Liver (tissue), 3 donors: Measurements from ENCODE around the gene SSC4D.
"Not testable (repeated sequence)": the region's sequence is repeated elsewhere in the genome, so short reads cannot be mapped to it uniquely, and the experiment has no call there.

Experiments used
- CTCF ChIP-seq: fragments of 150-350 bp; IDR thresholded peaks from 2 replicates; pipeline ENCODE4 v1.5.1; 2017; ENCODE audit warnings: improper control_type of control experiment, low read depth, low read length; ENCODE audit not compliant: missing input control
- EGR1 ChIP-seq, 2 donors: IDR thresholded peaks; 2 replicates each; pipeline ENCODE4 v1.6.1; 2016 to 2018; ENCODE audit warnings: antibody characterized with exemption in 2 of 2, low read depth in 2 of 2
- GABPA ChIP-seq, 2 donors: IDR thresholded peaks in 1 of 2; conservative IDR thresholded peaks in 1 of 2; 2 replicates each; pipeline ENCODE4 v1.6.1; 2016; ENCODE audit warnings: antibody characterized with exemption in 2 of 2, mild to moderate bottlenecking in 1 of 2, moderate library complexity in 1 of 2
- JUND ChIP-seq, 2 donors: IDR thresholded peaks; 2 replicates each; pipeline ENCODE4 v1.6.1; 2016; ENCODE audit warnings: antibody characterized with exemption in 2 of 2
- RAD21 ChIP-seq, 2 donors: IDR thresholded peaks; 2 replicates each; pipeline ENCODE4 v1.6.1; 2016; ENCODE audit warnings: antibody characterized with exemption in 2 of 2, mild to moderate bottlenecking in 2 of 2
- REST ChIP-seq: IDR thresholded peaks from 2 replicates; pipeline ENCODE4 v1.6.1; 2016; ENCODE audit warnings: antibody characterized with exemption, mild to moderate bottlenecking
- SP1 ChIP-seq: IDR thresholded peaks from 2 replicates; pipeline ENCODE4 v1.6.1; 2018; ENCODE audit warnings: antibody characterized with exemption, mild to moderate bottlenecking
- TAF1 ChIP-seq: conservative IDR thresholded peaks from 2 replicates; pipeline ENCODE4 v1.6.1; 2016; ENCODE audit warnings: antibody characterized with exemption, mild to moderate bottlenecking
- YY1 ChIP-seq: IDR thresholded peaks from 2 replicates; pipeline ENCODE4 v1.6.1; 2016; ENCODE audit warnings: antibody characterized with exemption, mild to moderate bottlenecking
- TF ChIP-seq, protein P1 (sequence below): IDR thresholded peaks from 2 replicates; pipeline ENCODE4 v1.6.1; 2016; ENCODE audit warnings: antibody characterized with exemption
- donor health status: healthy.
- donor health status: healthy.

DNA sequence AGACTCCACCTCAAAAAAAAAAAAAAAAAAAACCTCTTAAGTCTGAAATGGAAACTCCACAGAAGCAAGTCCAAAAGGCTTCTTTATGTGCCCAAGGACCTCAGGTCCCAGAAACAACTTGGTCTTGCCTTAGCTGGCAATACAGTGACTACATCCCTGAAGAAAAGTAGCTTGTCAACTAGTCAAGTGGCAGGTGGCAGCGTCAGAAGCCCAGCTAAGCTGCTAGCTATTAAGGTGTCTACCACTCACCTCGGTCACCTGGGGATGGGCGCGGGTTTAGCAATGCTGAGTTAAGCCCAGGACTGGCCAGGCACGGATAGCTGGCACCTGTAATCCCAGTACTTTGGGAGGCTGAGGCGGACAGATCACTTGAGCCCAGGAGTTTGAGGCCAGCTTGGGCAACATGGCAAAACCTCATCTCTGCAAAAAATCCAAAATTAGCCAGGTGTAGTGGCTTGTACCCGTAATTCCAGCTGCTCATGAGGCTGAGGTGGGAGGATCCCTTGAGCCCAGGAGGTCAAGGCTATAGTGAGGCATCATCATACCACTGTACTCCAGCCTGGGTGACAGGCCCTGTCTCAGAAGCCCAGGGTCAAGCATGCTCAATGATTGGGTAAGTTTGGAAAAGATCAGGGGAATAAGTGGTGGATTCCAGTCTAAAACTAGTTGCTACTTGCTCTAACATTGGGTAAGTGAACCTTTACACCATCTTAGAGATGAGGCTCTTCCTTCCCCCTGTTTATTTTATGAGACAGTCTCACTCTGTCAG is 29.8 kb upstream of the SSC4D start:
- not testable (repeated sequence) for TF ChIP-seq CTCF; TAF1; GABPA (IDR thresholded peaks at IDR 0.05 in 1 of 2, conservative IDR thresholded peaks at IDR 0.05 in 1 of 2); JUND (IDR thresholded peaks at IDR 0.05); SP1; RAD21 (IDR thresholded peaks at IDR 0.05); YY1; REST; EGR1 (IDR thresholded peaks at IDR 0.05; ENCODE audit: low read depth in 2 of 2)
- TF ChIP-seq, protein P1, sequence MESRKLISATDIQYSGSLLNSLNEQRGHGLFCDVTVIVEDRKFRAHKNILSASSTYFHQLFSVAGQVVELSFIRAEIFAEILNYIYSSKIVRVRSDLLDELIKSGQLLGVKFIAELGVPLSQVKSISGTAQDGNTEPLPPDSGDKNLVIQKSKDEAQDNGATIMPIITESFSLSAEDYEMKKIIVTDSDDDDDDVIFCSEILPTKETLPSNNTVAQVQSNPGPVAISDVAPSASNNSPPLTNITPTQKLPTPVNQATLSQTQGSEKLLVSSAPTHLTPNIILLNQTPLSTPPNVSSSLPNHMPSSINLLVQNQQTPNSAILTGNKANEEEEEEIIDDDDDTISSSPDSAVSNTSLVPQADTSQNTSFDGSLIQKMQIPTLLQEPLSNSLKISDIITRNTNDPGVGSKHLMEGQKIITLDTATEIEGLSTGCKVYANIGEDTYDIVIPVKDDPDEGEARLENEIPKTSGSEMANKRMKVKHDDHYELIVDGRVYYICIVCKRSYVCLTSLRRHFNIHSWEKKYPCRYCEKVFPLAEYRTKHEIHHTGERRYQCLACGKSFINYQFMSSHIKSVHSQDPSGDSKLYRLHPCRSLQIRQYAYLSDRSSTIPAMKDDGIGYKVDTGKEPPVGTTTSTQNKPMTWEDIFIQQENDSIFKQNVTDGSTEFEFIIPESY, result not testable (repeated sequence)
